HEK293 (cell line): Measurements from ENCODE around the gene RGMA.
A peak's percentile ranks its signal among the peaks of the same experiment; 100 is the strongest.

Experiments used
- CTCF ChIA-PET: fragments of 350-600 bp; formaldehyde crosslinking; extraction: SDS; loops from one replicate; lab custom pipeline; 2021; ENCODE audit warnings: antibody characterized with exemption; lab: Yijun Ruan, JAX
- POLR2A ChIA-PET: fragments of 300-600 bp; formaldehyde crosslinking; extraction: SDS; loops from one replicate; lab custom pipeline; 2020; ENCODE audit warnings: antibody characterized with exemption, inconsistent platforms; lab: Yijun Ruan, JAX
- H3K27ac ChIP-seq: fragments of 200-500 bp; sonication (Bioruptor generic); 2 replicates; pipeline ENCODE4 v1.5.1; 2014; ENCODE audit warnings: low read depth, low read length, control low read depth, inconsistent platforms; ENCODE audit errors: extremely low read depth
- H3K36me3 ChIP-seq, 2 experiments: fragments of 200-500 bp in 1 of 2; sonication (Bioruptor generic) in 1 of 2; 1 replicate in 1 of 2; 2 replicates in 1 of 2; pipeline ENCODE4 v1.5.1; 2014 to 2017; ENCODE audit warnings: inconsistent platforms in 2 of 2, low read length in 2 of 2; ENCODE audit not compliant: control insufficient read depth in 2 of 2, insufficient read depth in 1 of 2
- H3K4me1 ChIP-seq: fragments of 200-500 bp; sonication (Bioruptor generic); 2 replicates; pipeline ENCODE4 v1.5.1; 2014; ENCODE audit warnings: mild to moderate bottlenecking, low read length, inconsistent platforms; ENCODE audit not compliant: control insufficient read depth, insufficient read depth
- H3K4me3 ChIP-seq: 2 replicates; pipeline ENCODE4 v1.5.1; 2011; ENCODE audit warnings: low read depth, mild to moderate bottlenecking, control low read depth, low read length, moderate library complexity
- H3K9me3 ChIP-seq: fragments of 200-500 bp; sonication (Bioruptor generic); 2 replicates; pipeline ENCODE4 v1.5.1; 2014; ENCODE audit warnings: low read depth, low read length, inconsistent platforms; ENCODE audit not compliant: control insufficient read depth, insufficient read depth
- BCL11A ChIP-seq: fragments of 450-650 bp; formaldehyde crosslinking; IDR thresholded peaks from 2 replicates; pipeline ENCODE4 v1.5.1; 2016; ENCODE audit warnings: low read depth, missing biosample characterization, missing genetic modification characterization
- EGR2 ChIP-seq: fragments of 450-650 bp; formaldehyde crosslinking; IDR thresholded peaks from 2 replicates; pipeline ENCODE4 v1.5.1; 2016; ENCODE audit warnings: low read depth, missing biosample characterization, missing genetic modification characterization
- FEZF1 ChIP-seq: fragments of 450-650 bp; formaldehyde crosslinking; IDR thresholded peaks from 2 replicates; pipeline ENCODE4 v1.5.1; 2016; ENCODE audit warnings: missing biosample characterization, missing genetic modification characterization
- MYNN ChIP-seq: fragments of 450-650 bp; formaldehyde crosslinking; IDR thresholded peaks from 2 replicates; pipeline ENCODE4 v1.5.1; 2016; ENCODE audit warnings: missing biosample characterization, missing genetic modification characterization, borderline replicate concordance
- PRDM10 ChIP-seq: fragments of 450-650 bp; formaldehyde crosslinking; IDR thresholded peaks from 2 replicates; pipeline ENCODE4 v1.5.1; 2016; ENCODE audit warnings: missing biosample characterization, missing genetic modification characterization
- REPIN1 ChIP-seq: fragments of 450-650 bp; formaldehyde crosslinking; IDR thresholded peaks from 2 replicates; pipeline ENCODE4 v1.5.1; 2017; ENCODE audit warnings: missing biosample characterization, missing genetic modification characterization, low read depth
- TRIM28 ChIP-seq: IDR thresholded peaks from 2 replicates; pipeline ENCODE4 v1.6.1; 2011; ENCODE audit warnings: low read length, control low read depth, borderline replicate concordance
- ZFHX2 ChIP-seq: fragments of 450-650 bp; formaldehyde crosslinking; conservative IDR thresholded peaks from 2 replicates; pipeline ENCODE4 v1.5.1; 2016; ENCODE audit warnings: missing biosample characterization, missing genetic modification characterization
- ZFP37 ChIP-seq: fragments of 450-650 bp; formaldehyde crosslinking; IDR thresholded peaks from 2 replicates; pipeline ENCODE4 v1.5.1; 2016; ENCODE audit warnings: missing biosample characterization, missing genetic modification characterization
- ZNF2 ChIP-seq: fragments of 450-650 bp; formaldehyde crosslinking; IDR thresholded peaks from 2 replicates; pipeline ENCODE4 v1.5.1; 2016; ENCODE audit warnings: missing biosample characterization, missing genetic modification characterization
- ZNF211 ChIP-seq: fragments of 450-650 bp; formaldehyde crosslinking; IDR thresholded peaks from 2 replicates; pipeline ENCODE4 v1.5.1; 2016; ENCODE audit warnings: low read depth, missing biosample characterization, missing genetic modification characterization
- ZNF423 ChIP-seq: fragments of 450-650 bp; formaldehyde crosslinking; IDR thresholded peaks from 2 replicates; pipeline ENCODE4 v1.5.1; 2016; ENCODE audit warnings: missing biosample characterization, missing genetic modification characterization
- ZNF513 ChIP-seq: fragments of 450-650 bp; IDR thresholded peaks from 2 replicates; pipeline ENCODE4 v1.5.1; 2018; ENCODE audit warnings: missing biosample characterization, missing genetic modification characterization
- ZNF629 ChIP-seq: fragments of 450-650 bp; formaldehyde crosslinking; IDR thresholded peaks from 2 replicates; pipeline ENCODE4 v1.5.1; 2017; ENCODE audit warnings: missing biosample characterization, missing genetic modification characterization
- ZNF658 ChIP-seq: fragments of 450-650 bp; formaldehyde crosslinking; IDR thresholded peaks from 2 replicates; pipeline ENCODE4; 2016; ENCODE audit warnings: missing biosample characterization, missing genetic modification characterization
- ZNF692 ChIP-seq: fragments of 450-650 bp; formaldehyde crosslinking; IDR thresholded peaks from 2 replicates; pipeline ENCODE4 v1.5.1; 2016; ENCODE audit warnings: missing biosample characterization, missing genetic modification characterization
- ZNF791 ChIP-seq: fragments of 450-650 bp; formaldehyde crosslinking; IDR thresholded peaks from 2 replicates; pipeline ENCODE4 v1.5.1; 2016; ENCODE audit warnings: missing biosample characterization, missing genetic modification characterization
- ZSCAN4 ChIP-seq: fragments of 450-650 bp; formaldehyde crosslinking; IDR thresholded peaks from 2 replicates; pipeline ENCODE4 v1.5.1; 2017; ENCODE audit warnings: missing biosample characterization, missing genetic modification characterization
- TF ChIP-seq, protein P1 (sequence below): fragments of 450-650 bp; formaldehyde crosslinking; IDR thresholded peaks from 2 replicates; pipeline ENCODE4 v1.5.1; 2016; ENCODE audit warnings: missing biosample characterization, missing genetic modification characterization

The RGMA gene

GRCh38 chr15:93012786-93013185, 76.2 kb downstream of the RGMA start:
- POLR2A ChIA-PET = no interaction called here
- TF ChIP-seq EGR2 (peak; percentile 39; the same call in 1 of the 2 replicates), ZFHX2 (tag by site-specific recombination) (peak; percentile 14; the same call in 1 of the 2 replicates), ZSCAN4 (no peak), ZNF2 (no peak), ZNF791 (no peak)
- no peaks in the 10 kb centered on the region for H3K4me1 ChIP-seq
- no peak overlapping the region for H3K4me3 ChIP-seq
- peaks cover 87 to 98% of the 10 kb centered on the region in 2 experiments for H3K36me3 ChIP-seq
- H3K27ac ChIP-seq = no peak overlapping the region
- no peaks in the 10 kb centered on the region for H3K9me3 ChIP-seq
- CTCF ChIA-PET = interaction anchor here (0.6 to 1.7 kb wide), 3 partner anchors 17 to 1107 kb away, joined by 3 to 4 read pairs (median 4); no protein-coding TSS in a partner anchor

DNA sequence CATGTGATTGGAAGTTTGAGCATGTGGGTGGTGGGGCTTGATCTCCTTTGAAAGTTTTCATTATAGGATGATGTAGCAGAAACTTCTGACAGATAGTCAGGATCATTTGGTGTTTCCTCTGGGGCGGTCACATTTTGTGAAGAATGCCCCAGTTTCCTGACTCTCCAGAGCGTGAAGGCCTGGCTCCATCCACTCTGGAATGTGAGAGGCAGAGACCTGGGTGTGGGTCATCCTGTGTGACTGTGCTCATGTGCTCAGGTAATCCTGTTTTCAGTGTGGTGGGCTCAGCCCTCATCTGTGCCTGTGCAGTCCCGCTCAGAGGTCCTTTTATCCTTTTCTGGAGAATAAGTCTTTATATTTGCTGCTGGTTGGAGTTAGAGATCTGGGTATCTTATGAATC, 81.0 kb downstream of the RGMA start:
- CTCF ChIA-PET = interaction anchor here (0.7 kb wide), 1 partner anchor 22 kb away, joined by 4 read pairs; no protein-coding TSS in a partner anchor

GRCh38 chr15:93005133-93005532, 83.9 kb downstream of the RGMA start:
- CTCF ChIA-PET = interaction anchor here (0.9 kb wide), 1 partner anchor 200 kb away, joined by 4 read pairs; no protein-coding TSS in a partner anchor
- TF ChIP-seq REPIN1 (tag by site-specific recombination) (no peak), ZNF692 (no peak), ZNF629 (tag by site-specific recombination) (no peak), ZNF423 (tag by site-specific recombination) (no peak), ZFP37 (tag by site-specific recombination) (no peak), FEZF1 (tag by site-specific recombination) (no peak), ZNF513 (tag by site-specific recombination) (no peak)
- TF ChIP-seq, protein P1, sequence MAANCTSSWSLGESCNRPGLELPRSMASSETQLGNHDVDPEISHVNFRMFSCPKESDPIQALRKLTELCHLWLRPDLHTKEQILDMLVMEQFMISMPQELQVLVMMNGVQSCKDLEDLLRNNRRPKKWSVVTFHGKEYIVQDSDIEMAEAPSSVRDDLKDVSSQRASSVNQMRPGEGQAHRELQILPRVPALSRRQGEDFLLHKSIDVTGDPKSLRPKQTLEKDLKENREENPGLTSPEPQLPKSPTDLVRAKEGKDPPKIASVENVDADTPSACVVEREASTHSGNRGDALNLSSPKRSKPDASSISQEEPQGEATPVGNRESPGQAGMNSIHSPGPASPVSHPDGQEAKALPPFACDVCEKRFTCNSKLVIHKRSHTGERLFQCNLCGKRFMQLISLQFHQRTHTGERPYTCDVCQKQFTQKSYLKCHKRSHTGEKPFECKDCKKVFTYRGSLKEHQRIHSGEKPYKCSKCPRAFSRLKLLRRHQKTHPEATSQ (tag by site-specific recombination) = no peak
- Histone ChIP-seq H3K36me3 (peaks cover 76 to 93% of the 10 kb centered on the region in 2 experiments), H3K4me3 (no peak overlapping the region), H3K4me1 (no peaks in the 10 kb centered on the region), H3K27ac (no peak overlapping the region), H3K9me3 (no peaks in the 10 kb centered on the region)
- POLR2A ChIA-PET = interaction anchor here (0.8 kb wide), 1 partner anchor 467 kb away, joined by 3 read pairs; no protein-coding TSS in a partner anchor

More for the DNA sequence above, 81.0 kb downstream of the RGMA start:
- Histone ChIP-seq H3K9me3 (no peaks in the 10 kb centered on the region), H3K27ac (no peak overlapping the region), H3K4me3 (no peak overlapping the region), H3K4me1 (no peaks in the 10 kb centered on the region), H3K36me3 (peaks cover 76 to 93% of the 10 kb centered on the region in 2 experiments)
- TF ChIP-seq BCL11A (tag by site-specific recombination) (no peak), PRDM10 (tag by site-specific recombination) (no peak), TRIM28 (no peak), ZNF211 (no peak), ZNF658 (tag by site-specific recombination) (no peak), MYNN (tag by site-specific recombination) (no peak)
- POLR2A ChIA-PET = no interaction called here
